HEK293T (cell line): Measurements from ENCODE around the gene INHBC.

Experiments
- CTCF ChIA-PET: fragments of 350-600 bp; formaldehyde crosslinking; extraction: SDS; loops from one replicate; lab custom pipeline; 2021; ENCODE audit warnings: antibody characterized with exemption, inconsistent platforms; lab: Yijun Ruan, JAX
- POLR2A ChIA-PET: fragments of 350-600 bp; formaldehyde crosslinking; extraction: SDS; loops from one replicate; lab custom pipeline; 2020; ENCODE audit warnings: antibody characterized with exemption, inconsistent platforms; lab: Yijun Ruan, JAX
- DNase-seq: peaks from one replicate; pipeline ENCODE4 v3.0.0; 2012; ENCODE audit warnings: mixed read lengths; ENCODE audit errors: extremely low spot score
- ARNT ChIP-seq: fragments of 450-650 bp; IDR thresholded peaks from 2 replicates; pipeline ENCODE4 v1.6.1; 2017; ENCODE audit warnings: mild to moderate bottlenecking
- BHLHE40 ChIP-seq: fragments of 450-650 bp; IDR thresholded peaks from 2 replicates; pipeline ENCODE4 v1.6.1; 2016; ENCODE audit warnings: mild to moderate bottlenecking, moderate library complexity, borderline replicate concordance
- CTBP1 ChIP-seq: fragments of 450-650 bp; IDR thresholded peaks from 2 replicates; pipeline ENCODE4 v1.6.1; 2016; ENCODE audit warnings: borderline replicate concordance
- ELF4 ChIP-seq: fragments of 450-650 bp; IDR thresholded peaks from 2 replicates; pipeline ENCODE4 v1.6.1; 2017; ENCODE audit warnings: antibody characterized with exemption
- FOXA1 ChIP-seq: fragments of 450-650 bp; IDR thresholded peaks from 2 replicates; pipeline ENCODE4 v1.6.1; 2016; ENCODE audit warnings: mild to moderate bottlenecking
- FOXK2 ChIP-seq: fragments of 450-650 bp; IDR thresholded peaks from 2 replicates; pipeline ENCODE4 v1.6.1; 2016; ENCODE audit warnings: mild to moderate bottlenecking
- FOXM1 ChIP-seq: fragments of 450-650 bp; IDR thresholded peaks from 2 replicates; pipeline ENCODE4 v1.6.1; 2017; ENCODE audit warnings: mild to moderate bottlenecking, borderline replicate concordance
- HDGF ChIP-seq: fragments of 450-650 bp; IDR thresholded peaks from 2 replicates; pipeline ENCODE4 v1.6.1; 2017; ENCODE audit warnings: antibody characterized with exemption, borderline replicate concordance
- L3MBTL2 ChIP-seq: fragments of 450-650 bp; conservative IDR thresholded peaks from 2 replicates; pipeline ENCODE4 v1.6.1; 2016; ENCODE audit warnings: mild to moderate bottlenecking
- LEF1 ChIP-seq: fragments of 450-650 bp; IDR thresholded peaks from 2 replicates; pipeline ENCODE4 v1.6.1; 2017; ENCODE audit warnings: mild to moderate bottlenecking, borderline replicate concordance
- NFRKB ChIP-seq: fragments of 450-650 bp; IDR thresholded peaks from 2 replicates; pipeline ENCODE4 v1.6.1; 2016; ENCODE audit warnings: mild to moderate bottlenecking, moderate library complexity
- SP1 ChIP-seq: fragments of 450-650 bp; IDR thresholded peaks from 2 replicates; pipeline ENCODE4 v1.6.1; 2017
- SUZ12 ChIP-seq: fragments of 450-650 bp; IDR thresholded peaks from 2 replicates; pipeline ENCODE4 v1.6.1; 2016; ENCODE audit warnings: mild to moderate bottlenecking
- TARDBP ChIP-seq: fragments of 450-650 bp; IDR thresholded peaks from 2 replicates; pipeline ENCODE4 v1.6.1; 2016
- ZNF384 ChIP-seq: fragments of 450-650 bp; IDR thresholded peaks from 2 replicates; pipeline ENCODE4 v1.6.1; 2016
- TF ChIP-seq, protein P1 (sequence below): fragments of 450-650 bp; IDR thresholded peaks from 2 replicates; pipeline ENCODE4 v1.6.1; 2016

The INHBC gene

DNA sequence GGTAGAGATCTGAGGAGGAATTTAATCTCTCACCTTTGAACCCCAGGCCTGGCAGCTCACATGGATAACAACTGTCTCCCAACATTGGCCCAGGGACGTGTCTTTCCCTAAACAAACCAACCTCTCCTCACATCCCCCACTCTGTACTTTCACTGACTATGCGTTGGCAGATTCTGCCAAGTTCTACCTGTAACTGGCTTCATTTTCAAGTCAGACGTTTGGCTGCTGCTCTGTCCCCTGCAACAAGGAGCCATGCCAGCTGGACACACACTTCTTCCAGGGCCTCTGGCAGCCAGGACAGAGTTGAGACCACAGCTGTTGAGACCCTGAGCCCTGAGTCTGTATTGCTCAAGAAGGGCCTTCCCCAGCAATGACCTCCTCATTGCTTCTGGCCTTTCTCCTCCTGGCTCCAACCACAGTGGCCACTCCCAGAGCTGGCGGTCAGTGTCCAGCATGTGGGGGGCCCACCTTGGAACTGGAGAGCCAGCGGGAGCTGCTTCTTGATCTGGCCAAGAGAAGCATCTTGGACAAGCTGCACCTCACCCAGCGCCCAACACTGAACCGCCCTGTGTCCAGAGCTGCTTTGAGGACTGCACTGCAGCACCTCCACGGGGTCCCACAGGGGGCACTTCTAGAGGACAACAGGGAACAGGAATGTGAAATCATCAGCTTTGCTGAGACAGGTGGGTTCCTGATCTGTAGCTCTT is at the start of gene INHBC:
Gene INHBC, plus strand, starts transcription at position 268 of the 707 bp plus-strand sequence. Its CDS starts 103 bp downstream, at position 371.
- no peak for DNase-seq
- CTCF ChIA-PET, result interaction anchor here (0.8 kb wide), 1 partner anchor 18 kb away, joined by 4 read pairs; no protein-coding TSS in a partner anchor
- POLR2A ChIA-PET, result interaction anchor here (1.2 to 2.9 kb wide), 3 partner anchors 18 to 24 kb away, joined by 6 to 13 read pairs (median 11); partner anchors contain the start of genes GLI1 and INHBE
- no peak for TF ChIP-seq BHLHE40
- no peak for TF ChIP-seq ZNF384
- no peak for TF ChIP-seq HDGF
- TF ChIP-seq LEF1, result no peak
- TF ChIP-seq NFRKB, result no peak
- TF ChIP-seq SUZ12, result no peak
- no peak for TF ChIP-seq TARDBP
- TF ChIP-seq FOXK2, result no peak
- TF ChIP-seq L3MBTL2, result no peak
- no peak for TF ChIP-seq ARNT
- TF ChIP-seq, protein P1, sequence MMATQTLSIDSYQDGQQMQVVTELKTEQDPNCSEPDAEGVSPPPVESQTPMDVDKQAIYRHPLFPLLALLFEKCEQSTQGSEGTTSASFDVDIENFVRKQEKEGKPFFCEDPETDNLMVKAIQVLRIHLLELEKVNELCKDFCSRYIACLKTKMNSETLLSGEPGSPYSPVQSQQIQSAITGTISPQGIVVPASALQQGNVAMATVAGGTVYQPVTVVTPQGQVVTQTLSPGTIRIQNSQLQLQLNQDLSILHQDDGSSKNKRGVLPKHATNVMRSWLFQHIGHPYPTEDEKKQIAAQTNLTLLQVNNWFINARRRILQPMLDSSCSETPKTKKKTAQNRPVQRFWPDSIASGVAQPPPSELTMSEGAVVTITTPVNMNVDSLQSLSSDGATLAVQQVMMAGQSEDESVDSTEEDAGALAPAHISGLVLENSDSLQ, result no peak
- TF ChIP-seq CTBP1, result no peak
- TF ChIP-seq ELF4, result no peak
- TF ChIP-seq SP1, result no peak
- no peak for TF ChIP-seq FOXM1
- TF ChIP-seq FOXA1, result no peak

DNA sequence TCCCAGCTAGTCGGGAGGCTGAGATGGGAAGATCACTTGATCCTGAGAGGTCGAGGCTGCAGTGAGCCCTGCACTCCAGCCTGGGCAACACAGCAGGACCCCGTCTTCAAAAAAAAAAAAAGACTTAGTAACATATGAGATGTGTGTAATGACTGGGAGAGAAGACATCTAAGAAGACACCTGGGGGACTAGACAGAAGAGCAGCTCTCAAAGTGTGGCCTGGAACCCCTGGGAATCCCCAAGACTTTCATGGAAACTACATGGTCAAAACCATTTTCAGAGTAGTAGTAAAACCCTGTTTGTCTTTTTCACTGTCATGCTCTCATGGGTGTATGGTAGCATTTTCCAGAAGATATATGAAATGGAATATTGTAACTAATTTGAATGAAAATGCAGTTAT is 49.0 kb upstream of the INHBC start:
- TF ChIP-seq L3MBTL2, result no peak
- TF ChIP-seq, protein P1, result no peak
- no peak for TF ChIP-seq ZNF384
- TF ChIP-seq FOXA1, result no peak
- TF ChIP-seq CTBP1, result no peak
- TF ChIP-seq TARDBP, result no peak
- no peak for TF ChIP-seq FOXM1
- TF ChIP-seq SP1, result no peak
- no peak for TF ChIP-seq FOXK2
- no peak for TF ChIP-seq HDGF
- no peak for TF ChIP-seq LEF1
- TF ChIP-seq ARNT, result no peak
- no peak for TF ChIP-seq NFRKB
- no peak for TF ChIP-seq BHLHE40
- no peak for TF ChIP-seq SUZ12
- no peak for TF ChIP-seq ELF4
- POLR2A ChIA-PET, result no interaction called here
- no peak for DNase-seq
- CTCF ChIA-PET, result no interaction called here

DNA sequence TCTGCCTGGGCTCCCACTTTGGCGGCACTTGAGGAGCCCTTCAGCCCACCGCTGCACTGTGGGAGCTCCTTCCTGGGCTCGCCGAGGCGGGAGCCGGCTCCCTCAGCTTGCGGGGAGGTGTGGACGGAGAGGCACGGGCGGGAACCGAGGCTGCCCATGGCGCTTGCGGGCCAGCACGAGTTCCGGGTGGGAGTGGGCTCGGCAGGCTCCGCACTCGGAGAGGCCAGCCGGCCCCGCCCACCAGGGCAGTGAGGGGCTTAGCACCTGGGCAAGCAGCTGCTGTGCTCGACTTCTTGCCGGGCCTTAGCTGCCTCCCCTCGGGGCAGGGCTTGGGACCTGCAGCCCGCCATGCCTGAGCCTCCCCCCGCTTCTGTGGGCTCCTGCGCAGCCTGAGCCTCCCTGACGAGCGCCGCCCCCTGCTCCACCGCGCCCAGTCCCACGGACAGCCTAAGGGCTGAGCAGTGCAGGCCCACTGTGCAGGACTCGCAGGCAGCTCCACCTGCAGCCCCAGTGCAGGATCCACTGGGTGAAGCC is 48.3 kb upstream of the INHBC start:
- TF ChIP-seq HDGF (no peak), L3MBTL2 (no peak), ZNF384 (no peak), ARNT (no peak), ELF4 (no peak), SP1 (no peak)
- ChIA-PET POLR2A (no interaction called here), CTCF (no interaction called here)
- DNase-seq, result no peak

DNA sequence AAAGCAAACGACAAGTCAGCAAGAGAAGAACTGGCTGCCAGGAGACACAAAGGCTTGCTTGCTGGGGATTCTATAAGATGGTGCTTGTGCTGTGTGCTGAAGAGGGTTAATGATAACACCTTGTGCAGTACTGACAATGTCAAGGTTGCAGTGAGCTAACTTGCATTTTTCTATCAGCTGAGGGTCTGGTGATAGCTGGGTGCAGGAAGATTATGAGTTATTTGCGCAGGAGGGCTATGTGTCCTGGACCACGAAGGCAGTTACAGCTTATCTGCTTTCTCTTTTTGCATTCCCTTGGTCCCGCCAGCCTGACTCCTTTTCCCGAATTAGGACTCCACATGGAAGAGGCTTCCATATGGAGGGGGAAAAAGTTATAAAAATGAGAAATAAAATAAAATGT is 46.2 kb upstream of the INHBC start:
- CTCF ChIA-PET, result no interaction called here
- TF ChIP-seq FOXA1 (no peak), LEF1 (no peak), NFRKB (no peak), ELF4 (no peak), ARNT (no peak), FOXK2 (no peak), CTBP1 (no peak), L3MBTL2 (no peak), BHLHE40 (no peak), SUZ12 (no peak), TARDBP (no peak)
- POLR2A ChIA-PET, result interaction anchor here (1.1 to 2.2 kb wide), 2 partner anchors 13 to 42 kb away, joined by 3 to 4 read pairs; no protein-coding TSS in a partner anchor
- DNase-seq, result no peak

GRCh38 chr12:57389033-57389432 is 45.6 kb upstream of the INHBC start:
- ChIA-PET POLR2A (interaction anchor here (1.1 to 2.2 kb wide), 2 partner anchors 12 to 41 kb away, joined by 3 to 4 read pairs; no protein-coding TSS in a partner anchor), CTCF (no interaction called here)
- no peak for DNase-seq
- TF ChIP-seq, protein P1, result no peak
- TF ChIP-seq FOXM1, result no peak
- TF ChIP-seq ELF4, result no peak
- no peak for TF ChIP-seq CTBP1
- TF ChIP-seq ARNT, result no peak
- TF ChIP-seq SUZ12, result no peak
- no peak for TF ChIP-seq LEF1
- TF ChIP-seq BHLHE40, result no peak
- no peak for TF ChIP-seq SP1
- no peak for TF ChIP-seq FOXK2
- TF ChIP-seq TARDBP, result no peak
- TF ChIP-seq HDGF, result no peak
- TF ChIP-seq ZNF384, result no peak
- no peak for TF ChIP-seq FOXA1
- no peak for TF ChIP-seq NFRKB
- no peak for TF ChIP-seq L3MBTL2

DNA sequence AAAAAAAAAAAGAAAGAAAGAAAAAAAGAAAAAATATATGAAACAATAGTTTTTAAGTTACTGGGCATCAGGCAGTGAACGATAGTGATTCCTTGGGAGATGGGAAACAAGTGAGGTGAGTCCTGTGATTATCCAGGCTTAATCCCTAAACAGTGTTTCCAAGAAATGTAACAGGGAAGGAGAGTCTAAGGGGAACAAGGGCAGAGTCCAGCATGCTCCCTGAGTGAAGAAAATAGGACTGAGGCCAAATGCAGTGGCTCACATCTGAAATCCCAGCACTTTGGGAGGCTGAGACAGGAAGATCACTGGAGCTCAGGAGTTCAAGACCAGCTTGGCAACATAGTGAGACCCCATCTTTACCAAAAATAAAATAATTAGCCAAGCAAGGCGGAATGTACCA is 44.4 kb upstream of the INHBC start:
- no peak for TF ChIP-seq HDGF
- TF ChIP-seq NFRKB, result no peak
- TF ChIP-seq ZNF384, result no peak
- TF ChIP-seq SUZ12, result no peak
- no peak for TF ChIP-seq ELF4
- no peak for TF ChIP-seq SP1
- no peak for TF ChIP-seq L3MBTL2
- TF ChIP-seq CTBP1, result no peak
- TF ChIP-seq ARNT, result no peak
- no peak for TF ChIP-seq TARDBP
- no peak for TF ChIP-seq FOXA1
- TF ChIP-seq, protein P1, result no peak
- TF ChIP-seq FOXM1, result no peak
- CTCF ChIA-PET, result no interaction called here
- POLR2A ChIA-PET, result interaction anchor here (2.2 kb wide), 1 partner anchor 40 kb away, joined by 4 read pairs; no protein-coding TSS in a partner anchor
- DNase-seq, result no peak
